Gastroesophageal sphincter (tissue), 3 donors: ENCODE measurements around the gene GLI1.

Experiments
- CTCF ChIP-seq, 4 experiments: fragments of 200-600 bp in 2 of 4; fragments of 450-650 bp in 2 of 4; sonication (generic) in 1 of 4; IDR thresholded peaks; one replicate each; pipeline ENCODE4 v1.5.1; 2017 to 2019; ENCODE audit warnings: antibody characterized with exemption in 4 of 4, mild to moderate bottlenecking in 2 of 4, moderate library complexity in 2 of 4
- EP300 ChIP-seq: sonication (generic); formaldehyde crosslinking; IDR thresholded peaks from one replicate; pipeline ENCODE4 v1.6.1; 2017; ENCODE audit warnings: antibody characterized with exemption, mild to moderate bottlenecking
- POLR2AphosphoS5 ChIP-seq: sonication (generic); formaldehyde crosslinking; IDR thresholded peaks from one replicate; pipeline ENCODE4 v1.6.1; 2017; ENCODE audit warnings: antibody characterized with exemption

GRCh38 chr12:57512665-57513064 lies 53.1 kb downstream of the GLI1 start:
- no peak for TF ChIP-seq EP300
- no peak for TF ChIP-seq POLR2AphosphoS5
- no peak for TF ChIP-seq CTCF (IDR thresholded peaks at IDR 0.05)
